ENCODE results near the gene RNF225.

RNF225 gene

DNA sequence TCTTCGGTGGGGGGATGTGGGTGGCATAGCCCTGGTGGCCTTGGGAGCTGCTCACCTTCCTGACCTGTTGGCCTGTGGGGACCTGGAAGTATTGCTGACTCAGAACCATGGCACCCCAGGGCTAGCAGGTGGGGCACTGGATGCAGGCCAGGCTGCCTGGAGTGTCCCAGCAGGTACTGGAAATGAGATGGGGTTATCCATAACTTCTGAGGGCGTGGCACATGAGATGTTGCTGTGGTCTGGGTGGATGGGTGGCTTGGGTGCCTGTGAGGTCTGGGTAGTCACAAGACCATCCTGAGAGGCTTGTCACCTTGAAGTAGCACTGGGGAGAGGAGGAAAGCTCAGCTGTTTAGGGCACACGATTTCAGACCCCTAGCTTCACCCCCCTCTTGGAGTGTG lies 636 bp upstream of the RNF225 start:
- Histone ChIP-seq H3K27ac (ENCODE audit: low read length) (no peak overlapping the region), H3K9me3 (ENCODE audit: control insufficient read depth in 1 of 2, low read length in 2 of 2) (no peaks in the 10 kb centered on the region), H3K27me3 (ENCODE audit: low read depth, low read length) (peaks cover 20% of the 10 kb centered on the region), H3K4me3 (ENCODE audit: low read depth in 1 of 2, low read length in 2 of 2) (no peak overlapping the region), H3K36me3 (ENCODE audit: control insufficient read depth in 1 of 2, insufficient read depth in 2 of 2, low read length in 2 of 2) (peaks cover 30 to 33% of the 10 kb centered on the region in 2 donors), H3K4me1 (ENCODE audit: control insufficient read depth in 1 of 2, insufficient read depth in 2 of 2, low read length in 2 of 2) (peaks cover 0 to 3% of the 10 kb centered on the region in 2 donors)

GRCh38 chr19:58395979-58396627 lies 647 bp downstream of the RNF225 start:
- H3K36me3 ChIP-seq (ENCODE audit: control insufficient read depth in 1 of 2, insufficient read depth in 2 of 2, low read length in 2 of 2): peaks cover 26 to 30% of the 10 kb centered on the region in 2 donors
- H3K4me1 ChIP-seq (ENCODE audit: control insufficient read depth in 1 of 2, insufficient read depth in 2 of 2, low read length in 2 of 2): peaks cover 0 to 14% of the 10 kb centered on the region in 2 donors
- H3K27ac ChIP-seq (ENCODE audit: low read length): no peak overlapping the region
- no peak overlapping the region for H3K4me3 ChIP-seq (ENCODE audit: low read depth in 1 of 2, low read length in 2 of 2)
- H3K9me3 ChIP-seq (ENCODE audit: control insufficient read depth in 1 of 2, low read length in 2 of 2): no peaks in the 10 kb centered on the region
- H3K27me3 ChIP-seq (ENCODE audit: low read depth, low read length): peaks cover 20% of the 10 kb centered on the region

DNA sequence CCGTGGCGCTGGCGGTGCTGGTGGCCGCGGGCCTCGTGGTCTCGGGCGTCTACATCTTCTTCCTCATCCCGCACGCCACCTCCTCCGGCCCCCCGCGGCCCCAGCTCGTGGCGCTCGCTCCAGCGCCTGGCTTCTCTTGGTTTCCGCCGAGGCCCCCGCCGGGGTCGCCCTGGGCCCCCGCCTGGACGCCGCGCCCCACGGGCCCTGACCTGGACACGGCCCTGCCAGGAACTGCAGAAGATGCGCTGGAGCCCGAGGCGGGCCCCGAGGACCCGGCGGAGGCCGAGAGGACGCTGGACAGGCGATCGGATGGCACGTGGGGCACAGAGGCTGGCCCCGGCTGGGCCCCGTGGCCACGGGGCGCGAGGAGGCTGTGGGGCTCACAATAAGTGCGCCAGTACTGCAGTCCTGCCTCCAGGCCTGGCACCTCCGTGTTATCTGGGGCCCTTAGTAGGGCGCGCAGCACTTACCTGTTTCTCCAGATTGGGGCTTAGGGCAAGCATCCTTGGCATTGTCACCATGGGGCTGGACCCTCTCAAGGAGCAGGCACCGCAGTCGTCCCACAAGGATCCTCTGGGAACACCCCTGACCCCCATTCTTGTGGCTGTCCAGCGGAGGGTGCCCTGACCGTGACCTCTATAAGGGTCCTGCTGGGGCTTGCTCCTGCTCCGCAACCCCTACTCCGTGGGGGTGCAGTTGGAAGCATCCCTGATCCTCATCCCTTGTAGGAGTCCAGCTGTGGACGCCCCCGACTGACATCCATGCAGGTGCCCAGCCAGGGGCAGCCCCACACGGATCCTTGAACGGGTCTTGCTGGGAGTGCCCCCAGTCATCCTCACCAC lies 1.5 kb downstream of the RNF225 start:
- Histone ChIP-seq H3K4me1 (ENCODE audit: control insufficient read depth in 1 of 2, insufficient read depth in 2 of 2, low read length in 2 of 2) (peaks cover 0 to 14% of the 10 kb centered on the region in 2 donors), H3K9me3 (ENCODE audit: control insufficient read depth in 1 of 2, low read length in 2 of 2) (no peaks in the 10 kb centered on the region), H3K27me3 (ENCODE audit: low read depth, low read length) (peaks cover 20% of the 10 kb centered on the region), H3K36me3 (ENCODE audit: control insufficient read depth in 1 of 2, insufficient read depth in 2 of 2, low read length in 2 of 2) (peaks cover 26 to 30% of the 10 kb centered on the region in 2 donors), H3K4me3 (ENCODE audit: low read depth in 1 of 2, low read length in 2 of 2) (no peak overlapping the region), H3K27ac (ENCODE audit: low read length) (no peak overlapping the region)

DNA sequence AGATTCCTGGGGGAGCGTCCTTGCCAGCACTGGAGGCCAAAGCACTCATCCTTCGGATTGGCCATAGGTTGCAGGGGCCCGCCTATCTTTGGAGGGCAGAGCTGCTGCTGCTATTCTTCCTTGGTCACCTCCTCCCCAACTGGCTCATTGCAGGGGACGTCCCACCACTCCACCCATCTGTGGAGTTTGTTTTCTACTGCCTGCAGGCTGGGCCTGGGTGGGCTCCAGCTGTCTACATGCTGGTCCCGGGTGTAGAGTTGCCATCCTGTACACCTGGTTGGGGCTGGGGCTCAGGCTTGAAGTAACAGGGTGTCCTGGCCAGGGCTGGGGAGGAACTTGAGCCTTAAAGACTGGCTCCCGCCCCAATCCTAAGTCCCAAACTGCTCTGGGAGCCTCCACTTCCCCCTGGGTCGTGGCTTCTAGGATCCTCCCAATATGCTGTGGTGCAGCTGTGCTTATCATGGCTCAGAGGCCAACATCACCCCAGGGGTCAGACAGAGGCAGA lies 2.1 kb downstream of the RNF225 start:
- Histone ChIP-seq H3K36me3 (ENCODE audit: control insufficient read depth in 1 of 2, insufficient read depth in 2 of 2, low read length in 2 of 2) (peaks cover 26 to 27% of the 10 kb centered on the region in 2 donors), H3K27me3 (ENCODE audit: low read depth, low read length) (peaks cover 20% of the 10 kb centered on the region), H3K4me3 (ENCODE audit: low read depth in 1 of 2, low read length in 2 of 2) (no peak overlapping the region), H3K9me3 (ENCODE audit: control insufficient read depth in 1 of 2, low read length in 2 of 2) (no peaks in the 10 kb centered on the region), H3K27ac (ENCODE audit: low read length) (no peak overlapping the region), H3K4me1 (ENCODE audit: control insufficient read depth in 1 of 2, insufficient read depth in 2 of 2, low read length in 2 of 2) (peaks cover 0 to 14% of the 10 kb centered on the region in 2 donors)

DNA sequence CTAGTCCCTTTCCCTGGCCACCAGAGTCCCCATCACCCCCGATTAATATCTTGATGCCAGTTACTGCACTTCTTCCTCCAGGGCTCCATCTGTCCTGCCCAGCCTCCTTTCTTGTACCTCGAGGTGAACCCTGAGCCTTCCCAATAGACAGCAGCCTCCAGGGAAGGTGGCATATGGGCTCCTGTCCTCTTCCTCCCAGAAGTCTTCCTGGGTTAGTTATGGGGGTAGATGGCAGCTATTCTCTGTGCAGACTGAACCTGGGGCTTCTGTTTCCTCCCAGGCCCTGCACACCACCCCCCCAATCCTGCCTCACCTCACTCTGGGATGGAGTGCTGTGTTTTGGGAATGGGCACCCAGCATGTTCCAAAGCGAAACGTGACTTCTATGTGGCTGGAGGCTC lies 2.6 kb downstream of the RNF225 start:
- Histone ChIP-seq H3K4me1 (ENCODE audit: control insufficient read depth in 1 of 2, insufficient read depth in 2 of 2, low read length in 2 of 2) (peaks cover 0 to 14% of the 10 kb centered on the region in 2 donors), H3K27ac (ENCODE audit: low read length) (no peak overlapping the region), H3K4me3 (ENCODE audit: low read depth in 1 of 2, low read length in 2 of 2) (no peak overlapping the region)

DNA sequence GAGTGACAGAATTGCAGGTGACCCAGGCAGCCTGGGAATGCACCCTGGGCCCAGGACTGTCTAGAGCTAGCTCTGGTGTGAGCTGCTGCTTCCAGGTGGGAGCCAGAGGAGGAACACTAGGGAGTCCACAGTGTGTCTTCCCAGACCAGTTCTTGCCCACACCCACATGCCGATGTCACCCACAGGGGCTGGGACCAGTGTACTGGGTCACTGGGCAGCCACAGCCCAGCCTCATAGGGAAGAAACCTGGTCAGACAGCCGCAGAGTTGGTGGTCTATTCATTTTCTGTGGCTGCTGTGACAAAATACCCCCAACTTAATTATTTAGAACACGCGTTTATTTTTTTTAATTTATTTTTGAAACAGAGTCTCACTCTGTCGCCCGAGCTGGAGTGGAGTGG lies 3.1 kb downstream of the RNF225 start:
- H3K27me3 ChIP-seq (ENCODE audit: low read depth, low read length): peaks cover 20% of the 10 kb centered on the region
- H3K4me1 ChIP-seq (ENCODE audit: control insufficient read depth in 1 of 2, insufficient read depth in 2 of 2, low read length in 2 of 2): peaks cover 0 to 14% of the 10 kb centered on the region in 2 donors
- no peak overlapping the region for H3K4me3 ChIP-seq (ENCODE audit: low read depth in 1 of 2, low read length in 2 of 2)
- H3K36me3 ChIP-seq (ENCODE audit: control insufficient read depth in 1 of 2, insufficient read depth in 2 of 2, low read length in 2 of 2): peaks cover 16 to 18% of the 10 kb centered on the region in 2 donors
- no peaks in the 10 kb centered on the region for H3K9me3 ChIP-seq (ENCODE audit: control insufficient read depth in 1 of 2, low read length in 2 of 2)
- no peak overlapping the region for H3K27ac ChIP-seq (ENCODE audit: low read length)

More for the DNA sequence above, 2.6 kb downstream of the RNF225 start:
- peaks cover 21 to 22% of the 10 kb centered on the region in 2 donors for H3K36me3 ChIP-seq (ENCODE audit: control insufficient read depth in 1 of 2, insufficient read depth in 2 of 2, low read length in 2 of 2)
- H3K27me3 ChIP-seq (ENCODE audit: low read depth, low read length): peaks cover 20% of the 10 kb centered on the region
- H3K9me3 ChIP-seq (ENCODE audit: control insufficient read depth in 1 of 2, low read length in 2 of 2): no peaks in the 10 kb centered on the region

DNA sequence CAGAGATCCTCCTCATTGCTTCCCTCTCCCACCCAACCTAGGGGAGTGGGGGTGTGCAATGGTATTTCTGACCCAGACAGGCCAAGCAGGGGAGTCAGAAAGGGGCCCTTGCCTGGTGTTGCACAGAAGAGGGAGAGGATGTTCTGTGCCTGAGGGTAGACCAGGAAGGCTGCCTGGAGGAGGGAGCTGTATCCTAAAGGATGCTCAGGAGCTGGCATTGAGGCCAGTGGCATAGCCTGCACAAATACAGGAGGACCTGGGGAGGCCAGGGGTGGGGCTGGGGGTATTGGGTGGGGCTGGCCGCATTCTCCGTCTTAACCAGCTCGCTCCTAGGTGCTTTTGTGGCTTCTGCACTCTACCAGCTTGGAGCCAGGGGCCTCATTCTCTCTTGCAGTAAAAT lies 4.4 kb downstream of the RNF225 start:
- H3K27ac ChIP-seq (ENCODE audit: low read length): no peak overlapping the region
- H3K4me3 ChIP-seq (ENCODE audit: low read depth in 1 of 2, low read length in 2 of 2): no peak overlapping the region
- H3K27me3 ChIP-seq (ENCODE audit: low read depth, low read length): peaks cover 20% of the 10 kb centered on the region
- H3K4me1 ChIP-seq (ENCODE audit: control insufficient read depth in 1 of 2, insufficient read depth in 2 of 2, low read length in 2 of 2): peaks cover 0 to 14% of the 10 kb centered on the region in 2 donors
- no peaks in the 10 kb centered on the region for H3K9me3 ChIP-seq (ENCODE audit: control insufficient read depth in 1 of 2, low read length in 2 of 2)
- H3K36me3 ChIP-seq (ENCODE audit: control insufficient read depth in 1 of 2, insufficient read depth in 2 of 2, low read length in 2 of 2): peaks cover 3 to 4% of the 10 kb centered on the region in 2 donors

GRCh38 chr19:58400316-58400915 lies 5.0 kb downstream of the RNF225 start:
- H3K27ac ChIP-seq (ENCODE audit: low read length): no peak overlapping the region
- H3K9me3 ChIP-seq (ENCODE audit: control insufficient read depth in 1 of 2, low read length in 2 of 2): no peaks in the 10 kb centered on the region
- peaks cover 17% of the 10 kb centered on the region for H3K27me3 ChIP-seq (ENCODE audit: low read depth, low read length)
- H3K36me3 ChIP-seq (ENCODE audit: control insufficient read depth in 1 of 2, insufficient read depth in 2 of 2, low read length in 2 of 2): no peaks in the 10 kb centered on the region
- H3K4me3 ChIP-seq (ENCODE audit: low read depth in 1 of 2, low read length in 2 of 2): peak overlapping the region; percentile 57 to 74
- peaks cover 0 to 14% of the 10 kb centered on the region in 2 donors for H3K4me1 ChIP-seq (ENCODE audit: control insufficient read depth in 1 of 2, insufficient read depth in 2 of 2, low read length in 2 of 2)

GRCh38 chr19:58400916-58401839 lies 5.7 kb downstream of the RNF225 start:
- peaks cover 11% of the 10 kb centered on the region for H3K27me3 ChIP-seq (ENCODE audit: low read depth, low read length)
- H3K27ac ChIP-seq (ENCODE audit: low read length): no peak overlapping the region
- H3K4me3 ChIP-seq (ENCODE audit: low read depth in 1 of 2, low read length in 2 of 2): peak overlapping the region; percentile 61 to 74
- no peaks in the 10 kb centered on the region for H3K36me3 ChIP-seq (ENCODE audit: control insufficient read depth in 1 of 2, insufficient read depth in 2 of 2, low read length in 2 of 2)
- no peaks in the 10 kb centered on the region for H3K9me3 ChIP-seq (ENCODE audit: control insufficient read depth in 1 of 2, low read length in 2 of 2)
- peaks cover 0 to 14% of the 10 kb centered on the region in 2 donors for H3K4me1 ChIP-seq (ENCODE audit: control insufficient read depth in 1 of 2, insufficient read depth in 2 of 2, low read length in 2 of 2)

DNA sequence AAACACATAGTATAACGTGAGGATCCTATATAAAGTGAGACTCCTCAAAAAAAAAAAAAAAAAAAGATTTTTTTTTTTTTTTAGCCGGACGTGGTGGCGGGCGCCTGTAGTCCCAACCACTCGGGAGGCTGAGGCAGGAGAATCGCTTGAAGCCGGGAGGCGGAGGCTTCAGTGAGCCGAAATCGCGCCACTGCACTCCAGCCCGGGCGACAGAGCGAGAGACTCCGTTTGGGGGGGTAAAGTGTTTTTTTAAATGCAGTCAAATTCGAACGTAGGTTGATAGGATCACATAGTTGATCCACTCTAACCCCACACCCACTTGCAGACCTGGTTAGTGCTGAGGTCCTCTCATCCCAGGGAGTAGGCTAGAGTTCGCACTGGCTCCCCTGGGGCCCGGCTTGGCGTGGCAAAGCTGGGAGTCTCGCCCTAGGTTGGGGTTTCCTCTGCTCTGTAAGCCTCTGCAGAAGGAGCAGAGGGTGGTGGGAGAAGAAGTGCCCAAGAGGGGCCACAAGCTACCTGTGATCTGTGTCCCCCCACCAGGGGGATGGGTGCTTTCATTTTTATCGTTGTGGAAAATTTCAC lies 6.5 kb downstream of the RNF225 start:
- H3K27me3 ChIP-seq (ENCODE audit: low read depth, low read length): peaks cover 8% of the 10 kb centered on the region
- peak overlapping the region; percentile 61 to 74 for H3K4me3 ChIP-seq (ENCODE audit: low read depth in 1 of 2, low read length in 2 of 2)
- peaks cover 0 to 13% of the 10 kb centered on the region in 2 donors for H3K4me1 ChIP-seq (ENCODE audit: control insufficient read depth in 1 of 2, insufficient read depth in 2 of 2, low read length in 2 of 2)
- H3K9me3 ChIP-seq (ENCODE audit: control insufficient read depth in 1 of 2, low read length in 2 of 2): no peaks in the 10 kb centered on the region
- no peaks in the 10 kb centered on the region for H3K36me3 ChIP-seq (ENCODE audit: control insufficient read depth in 1 of 2, insufficient read depth in 2 of 2, low read length in 2 of 2)
- no peak overlapping the region for H3K27ac ChIP-seq (ENCODE audit: low read length)

Data from muscle layer of duodenum (tissue), 2 donors.